Measurements from ENCODE around the gene KLHDC9.
A peak's percentile ranks its signal among the peaks of the same experiment; 100 is the strongest.

- TF ChIP-seq POLR2AphosphoS5 (IDR thresholded peaks at IDR 0.05) (peak; percentile 95 to 98), CTCF (IDR thresholded peaks at IDR 0.05) (no peak), POLR2A (IDR thresholded peaks at IDR 0.05; ENCODE audit: low read depth) (peak; percentile 90), EP300 (IDR thresholded peaks at IDR 0.05) (no peak)
Measured at GRCh38 chr1:161117759-161118581, 19.8 kb downstream of the KLHDC9 start, which contains the start of the genes NIT1 and PFDN2.

Measured in esophagus muscularis mucosa (tissue), 4 donors.